K562 (cell line): Measurements from ENCODE around the gene TP53BP2. TPM values are rescaled to one million over a fixed set of nuclear protein-coding genes. Genes with fewer than 3 reads are reported as not detected.

Experiments
- ATAC-seq: fragments of 200-7000 bp; cut with Tn5 transposase; 3 replicates; pipeline ENCODE4 v1.9.1; 2020; ENCODE audit warnings: moderate library complexity
- BruUV-seq: library from RNA; stranded (reverse); fragments of 400-500 nt; replicated peaks from 2 replicates; lab custom pipeline; 2021; lab: Mats Ljungman, UMichigan
- CTCF ChIA-PET: fragments of 300-600 bp; formaldehyde crosslinking; extraction: SDS; loops from one replicate; lab custom pipeline; 2021; ENCODE audit warnings: low intra/inter-chr PET ratio; lab: Yijun Ruan, JAX
- POLR2A ChIA-PET: fragments of 300-600, 350-650 bp; sonication (Branson Sonifier 250); formaldehyde crosslinking; extraction: SDS; loops from one replicate; lab custom pipeline; 2021; ENCODE audit warnings: antibody characterized with exemption, inconsistent platforms; lab: Yijun Ruan, JAX
- DNase-seq, 4 experiments: peaks; one replicate each; pipeline versions ENCODE4 v3.0.0 to v3.0.0-alpha.2; 2011 to 2018; ENCODE audit warnings: low spot score in 3 of 4, mixed read lengths in 3 of 4; ENCODE audit errors: extremely low read depth in 1 of 4
- FAIRE-seq: peaks from 2 replicates; lab custom pipeline; 2011; peaks lifted over from hg19 to GRCh38; lab: Jason Lieb, UNC
- H2AFZ ChIP-seq: 2 replicates; pipeline ENCODE4 v1.6.0; 2011; ENCODE audit warnings: low read depth, low read length, control low read depth, inconsistent platforms
- H3K27ac ChIP-seq: fragments of 200-600 bp; 3 replicates; pipeline ENCODE4 v1.8.0; 2011; ENCODE audit warnings: low read depth, mild to moderate bottlenecking, control low read depth, inconsistent platforms, low read length, moderate library complexity, mixed read lengths; ENCODE audit errors: extremely low read depth
- H3K27me3 ChIP-seq, 2 experiments: fragments of 300-600 bp in 1 of 2; 2 replicates in 1 of 2; 3 replicates in 1 of 2; pipeline versions ENCODE4 v1.6.0 to v1.8.0; 2011; ENCODE audit warnings: inconsistent platforms in 2 of 2, low read length in 2 of 2, mild to moderate bottlenecking in 1 of 2, mixed read lengths in 1 of 2, moderate library complexity in 1 of 2; ENCODE audit not compliant: control insufficient read depth in 2 of 2, insufficient read depth in 2 of 2
- H3K36me3 ChIP-seq: fragments of 300-600 bp; 3 replicates; pipeline ENCODE4 v1.8.0; 2011; ENCODE audit warnings: mild to moderate bottlenecking, low read length, inconsistent platforms; ENCODE audit not compliant: control insufficient read depth, insufficient read depth
- H3K4me1 ChIP-seq, 2 experiments: fragments of 200-600 bp in 1 of 2; replicated peaks in 1 of 2; 2 replicates in 1 of 2; 3 replicates in 1 of 2; pipeline versions ENCODE4 v1.5.1 to v1.8.0; 2011; ENCODE audit warnings: inconsistent platforms in 2 of 2, low read length in 2 of 2, mild to moderate bottlenecking in 1 of 2, mixed read lengths in 1 of 2, moderate library complexity in 1 of 2; ENCODE audit not compliant: control insufficient read depth in 2 of 2, insufficient read depth in 2 of 2
- H3K4me2 ChIP-seq: 2 replicates; pipeline ENCODE4 v1.6.1; 2011; ENCODE audit warnings: low read length, control low read depth, inconsistent platforms, mixed read lengths; ENCODE audit not compliant: insufficient read depth
- H3K4me3 ChIP-seq: fragments of 200-600 bp; sonication (generic), shearing (Covaris generic); 2 replicates; pipeline ENCODE4 v1.5.1; 2016; ENCODE audit warnings: control low read depth, inconsistent platforms
- H3K79me2 ChIP-seq: fragments of 200-600 bp; 3 replicates; pipeline ENCODE4 v1.8.0; 2011; ENCODE audit warnings: low read length, inconsistent platforms; ENCODE audit not compliant: control insufficient read depth, insufficient read depth
- H3K9ac ChIP-seq, 2 experiments: 2 replicates each; pipeline versions ENCODE4 v1.6.0 to v1.6.1; 2011; ENCODE audit warnings: low read depth in 2 of 2, low read length in 2 of 2, control low read depth in 1 of 2, inconsistent platforms in 1 of 2, mild to moderate bottlenecking in 1 of 2, mixed read lengths in 1 of 2; ENCODE audit not compliant: insufficient read depth in 1 of 2
- H3K9me1 ChIP-seq: one replicate; pipeline ENCODE4 v1.6.0; 2011; ENCODE audit warnings: inconsistent platforms, mild to moderate bottlenecking, low read length, moderate library complexity; ENCODE audit not compliant: control insufficient read depth, insufficient read depth
- H3K9me3 ChIP-seq: replicated peaks from 2 replicates; pipeline ENCODE4 v1.5.1; 2011; ENCODE audit warnings: low read depth, low read length, inconsistent platforms; ENCODE audit not compliant: control insufficient read depth, insufficient read depth
- H4K20me1 ChIP-seq: replicated peaks from 2 replicates; pipeline ENCODE4 v1.6.1; 2011; ENCODE audit warnings: low read length, inconsistent platforms, mixed read lengths; ENCODE audit not compliant: control insufficient read depth, insufficient read depth
- CHCHD3 ChIP-seq: fragments of 250-450 bp; sonication (Bioruptor Pico); IDR thresholded peaks from 2 replicates; pipeline ENCODE4 v2.1.2; 2022; ENCODE audit warnings: mild to moderate bottlenecking
- CHD4 ChIP-seq: fragments of 200-600 bp; sonication (generic); IDR thresholded peaks from 3 replicates; pipeline ENCODE4 v1.6.1; 2012; ENCODE audit warnings: low read depth, mild to moderate bottlenecking, mixed read lengths, low read length, inconsistent platforms; ENCODE audit not compliant: insufficient read depth, insufficient replicate concordance, poor library complexity, severe bottlenecking
- ELF2 ChIP-seq: fragments of 250-450 bp; sonication (Bioruptor Pico); IDR thresholded peaks from 2 replicates; pipeline ENCODE4 v1.5.0; 2021; ENCODE audit warnings: mild to moderate bottlenecking
- GTF2E2 ChIP-seq: fragments of 200-800 bp; sonication (Bioruptor generic); IDR thresholded peaks from 2 replicates; pipeline ENCODE4 v1.6.1; 2016; ENCODE audit warnings: missing genetic modification characterization, missing compliant biosample characterization
- HDGF ChIP-seq: fragments of 450-650 bp; IDR thresholded peaks from 2 replicates; pipeline ENCODE4 v1.6.1; 2016
- MNT ChIP-seq, 2 experiments: fragments of 450-650 bp; conservative IDR thresholded peaks; 2 replicates each; pipeline ENCODE4 v1.6.1; 2017; ENCODE audit warnings: mild to moderate bottlenecking in 2 of 2, moderate library complexity in 2 of 2
- MTA2 ChIP-seq: fragments of 450-650 bp; IDR thresholded peaks from 2 replicates; pipeline ENCODE4 v1.6.1; 2016; ENCODE audit warnings: low read depth
- PHB2 ChIP-seq: fragments of 450-650 bp; IDR thresholded peaks from 2 replicates; pipeline ENCODE4 v1.6.1; 2017; ENCODE audit warnings: low read depth
- RUNX1 ChIP-seq: sonication (generic); IDR thresholded peaks from 2 replicates; pipeline ENCODE4 v1.6.1; 2016; ENCODE audit warnings: antibody characterized with exemption, low read depth
- SOX6 ChIP-seq: fragments of 450-650 bp; IDR thresholded peaks from 2 replicates; pipeline ENCODE4 v1.6.1; 2014; ENCODE audit warnings: mild to moderate bottlenecking
- SRSF9 ChIP-seq: fragments of 200-400 bp; formaldehyde crosslinking; IDR thresholded peaks from 2 replicates; pipeline ENCODE4 v1.6.1; 2017; ENCODE audit warnings: low read depth, low read length, borderline replicate concordance
- USF2 ChIP-seq: sonication (generic); formaldehyde crosslinking; IDR thresholded peaks from 2 replicates; pipeline ENCODE4 v1.5.0; 2020; ENCODE audit warnings: missing genetic modification reagents
- WHSC1 ChIP-seq: IDR thresholded peaks from one replicate; pipeline ENCODE4 v1.6.1; 2012; ENCODE audit warnings: low read length, control low read depth, inconsistent platforms
- ZKSCAN1 ChIP-seq: fragments of 150-350 bp; IDR thresholded peaks from 2 replicates; pipeline ENCODE4 v1.6.1; 2016; ENCODE audit warnings: low read depth, low read length
- ZNF165 ChIP-seq: fragments of 250-450 bp; sonication (Bioruptor Pico); IDR thresholded peaks from 2 replicates; pipeline ENCODE4 v1.4.0; 2020; ENCODE audit warnings: borderline replicate concordance
- WGBS: fragments of 100-300 bp; shearing (Covaris generic); methylation state at CpG from one replicate; pipeline ENCODE4 v1.1.6; 2016; ENCODE audit warnings: low coverage, mixed read lengths; ENCODE audit not compliant: insufficient coverage; ENCODE audit errors: missing lambda C conversion rate; 5-methylcytosine and 5-hydroxymethylcytosine counted together
- in situ Hi-C: fragments of 300-500 bp; cut with MboI; formaldehyde crosslinking; loops from 4 replicates; pipeline ENCODE4 v1.15.0; 2018; ENCODE audit warnings: inconsistent platforms, mixed read lengths
- intact Hi-C: fragments of 100-400 bp; cut with micrococcal nuclease; formaldehyde crosslinking; loops from 2 replicates; pipeline ENCODE4 v1.14.2; 2022
- polyA plus RNA-seq, 8 experiments: library from polyadenylated mRNA; depleted of rRNA in 4 of 8; stranded (reverse) in 5 of 8; unstranded in 3 of 8; fragments of >200 nt; fragmentation: Nextera tagmentation in 2 of 8; fragmentation: Illumina TruSeq in 1 of 8; extraction: Ambion mirVana in 2 of 8; extraction: Trizol in 1 of 8; gene quantifications; 2 replicates each; pipeline versions ENCODE4 v1.2.1 to v1.2.3, GENCODE V29; 2011 to 2014; ENCODE audit warnings: inconsistent platforms in 1 of 8, missing spikeins in 1 of 8
- total RNA-seq, 7 experiments: library from RNA; depleted of rRNA in 6 of 7; stranded (reverse); fragments of >200 nt in 6 of 7; fragmentation: Illumina TruSeq in 2 of 7; extraction: Trizol in 2 of 7; gene quantifications; 2 replicates each; pipeline versions ENCODE4 v1.2.1 to v1.2.3, GENCODE V29; 2011 to 2021; ENCODE audit warnings: low replicate concordance in 1 of 7
- TF ChIP-seq, protein P1 (sequence below): fragments of 450-650 bp; IDR thresholded peaks from 2 replicates; pipeline ENCODE4 v1.6.1; 2016; ENCODE audit warnings: missing biosample characterization, missing genetic modification characterization
- TF ChIP-seq, protein P2 (sequence below): fragments of 250-450 bp; sonication (Bioruptor Pico); IDR thresholded peaks from 2 replicates; pipeline ENCODE4 v1.5.0; 2020; ENCODE audit warnings: mild to moderate bottlenecking, borderline replicate concordance

The TP53BP2 gene
- total and polyA plus RNA-seq, 9 of the 15 experiments (the other 6 are each of a cell fraction or from before 2014, with no cell fraction given), result 17.0 to 69.6 (median 40.1) TPM

DNA sequence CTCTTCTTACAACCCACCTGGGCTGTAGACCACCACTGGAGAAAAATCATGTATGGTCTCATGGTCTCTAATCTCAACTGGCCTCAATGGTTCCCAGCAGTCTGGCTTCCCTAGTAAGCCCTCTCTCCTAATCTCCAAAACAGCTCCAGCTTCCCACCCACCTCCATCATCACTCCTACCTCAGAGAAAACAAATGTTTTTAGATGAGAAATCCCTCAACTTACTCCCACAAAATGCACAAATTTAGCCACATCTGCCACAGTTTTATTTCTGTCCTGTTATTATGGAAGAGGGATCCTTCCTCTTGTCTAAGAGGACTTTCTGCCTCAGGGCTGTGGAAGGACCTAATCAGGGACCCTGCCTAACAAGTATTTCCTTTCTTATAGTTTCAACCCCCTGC, 32.1 kb downstream of the TP53BP2 start (continued):
- TF ChIP-seq MNT (conservative IDR thresholded peaks at IDR 0.05) (no peak), ELF2 (CRISPR knock-in tag) (no peak), PHB2 (no peak), RUNX1 (no peak), ZKSCAN1 (no peak), MTA2 (no peak), CHCHD3 (CRISPR knock-in tag) (no peak), ZNF165 (CRISPR knock-in tag) (no peak)
- TF ChIP-seq, protein P1, sequence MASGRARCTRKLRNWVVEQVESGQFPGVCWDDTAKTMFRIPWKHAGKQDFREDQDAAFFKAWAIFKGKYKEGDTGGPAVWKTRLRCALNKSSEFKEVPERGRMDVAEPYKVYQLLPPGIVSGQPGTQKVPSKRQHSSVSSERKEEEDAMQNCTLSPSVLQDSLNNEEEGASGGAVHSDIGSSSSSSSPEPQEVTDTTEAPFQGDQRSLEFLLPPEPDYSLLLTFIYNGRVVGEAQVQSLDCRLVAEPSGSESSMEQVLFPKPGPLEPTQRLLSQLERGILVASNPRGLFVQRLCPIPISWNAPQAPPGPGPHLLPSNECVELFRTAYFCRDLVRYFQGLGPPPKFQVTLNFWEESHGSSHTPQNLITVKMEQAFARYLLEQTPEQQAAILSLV, result no peak

- Histone ChIP-seq H3K9me1 (no peaks in the 10 kb centered on the region), H3K9ac (no peak overlapping the region), H3K4me2 (no peak overlapping the region), H3K27ac (no peak overlapping the region), H3K9me3 (no peaks in the 10 kb centered on the region; the same call in 1 of the 2 replicates), H4K20me1 (no peaks in the 10 kb centered on the region), H3K4me3 (no peak overlapping the region), H2AFZ (no peak overlapping the region), H3K4me1 (no peaks in the 10 kb centered on the region; a peak in 2 of 5 replicates), H3K79me2 (peaks cover 24% of the 10 kb centered on the region), H3K27me3 (no peaks in the 10 kb centered on the region), H3K36me3 (peaks cover 84% of the 10 kb centered on the region)
- POLR2A ChIA-PET, result interaction anchor here (0.6 to 1.3 kb wide), 5 partner anchors 8 to 295 kb away, joined by 3 to 6 read pairs (median 3); no protein-coding TSS in a partner anchor
- in situ Hi-C loops (no loop called here), intact Hi-C loops (loop anchor here (1.0 to 5.0 kb wide), 6 partner anchors 35 to 522 kb away; no protein-coding TSS in a partner anchor)
- BruUV-seq, result no TSS peak
- WGBS, result 49% methylated on average over 3 of the region's 3 CpGs
- peak in 1 of 4 experiments; percentile 58 for DNase-seq
- CTCF ChIA-PET, result interaction anchor here (0.9 to 2.4 kb wide), 4 partner anchors 9 to 646 kb away, joined by 3 to 13 read pairs (median 4); no protein-coding TSS in a partner anchor
- peak; percentile 81 for ATAC-seq
- FAIRE-seq, result peak; percentile 66
- no peak for TF ChIP-seq SRSF9
- no peak for TF ChIP-seq USF2 (CRISPR knock-in tag)
- no peak for TF ChIP-seq CHD4
- TF ChIP-seq GTF2E2 (tag), result peak; percentile 34; the same call in 1 of the 2 replicates
- no peak for TF ChIP-seq WHSC1
- TF ChIP-seq HDGF, result no peak; the same call in 1 of the 2 replicates
- TF ChIP-seq SOX6, result no peak
- TF ChIP-seq, protein P2, sequence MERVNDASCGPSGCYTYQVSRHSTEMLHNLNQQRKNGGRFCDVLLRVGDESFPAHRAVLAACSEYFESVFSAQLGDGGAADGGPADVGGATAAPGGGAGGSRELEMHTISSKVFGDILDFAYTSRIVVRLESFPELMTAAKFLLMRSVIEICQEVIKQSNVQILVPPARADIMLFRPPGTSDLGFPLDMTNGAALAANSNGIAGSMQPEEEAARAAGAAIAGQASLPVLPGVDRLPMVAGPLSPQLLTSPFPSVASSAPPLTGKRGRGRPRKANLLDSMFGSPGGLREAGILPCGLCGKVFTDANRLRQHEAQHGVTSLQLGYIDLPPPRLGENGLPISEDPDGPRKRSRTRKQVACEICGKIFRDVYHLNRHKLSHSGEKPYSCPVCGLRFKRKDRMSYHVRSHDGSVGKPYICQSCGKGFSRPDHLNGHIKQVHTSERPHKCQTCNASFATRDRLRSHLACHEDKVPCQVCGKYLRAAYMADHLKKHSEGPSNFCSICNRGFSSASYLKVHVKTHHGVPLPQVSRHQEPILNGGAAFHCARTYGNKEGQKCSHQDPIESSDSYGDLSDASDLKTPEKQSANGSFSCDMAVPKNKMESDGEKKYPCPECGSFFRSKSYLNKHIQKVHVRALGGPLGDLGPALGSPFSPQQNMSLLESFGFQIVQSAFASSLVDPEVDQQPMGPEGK (CRISPR knock-in tag), result no peak
Measured at GRCh38 chr1:223811634-223812101, 34.1 kb downstream of the TP53BP2 start.
